Karpas-422 (cell line): ENCODE results near the gene IYD. TPM values are rescaled to one million over a fixed set of nuclear protein-coding genes. Genes with fewer than 3 reads are reported as not detected.

Source experiments
- DNase-seq: peaks from one replicate; pipeline ENCODE4 v3.0.0-alpha.2; 2015
- H2AFZ ChIP-seq: fragments of 200-600 bp; sonication (generic); 2 replicates; pipeline ENCODE4 v1.6.1; 2014; ENCODE audit warnings: antibody characterized with exemption, low read length, mixed read lengths
- H3K27ac ChIP-seq: fragments of 200-600 bp; sonication (generic); 2 replicates; pipeline ENCODE4 v1.5.1; 2014; ENCODE audit warnings: mild to moderate bottlenecking, low read length, moderate library complexity
- H3K27me3 ChIP-seq: fragments of 200-600 bp; sonication (generic); 2 replicates; pipeline ENCODE4 v1.6.1; 2014; ENCODE audit warnings: low read length, mixed read lengths
- H3K36me3 ChIP-seq: fragments of 200-600 bp; sonication (generic); 2 replicates; pipeline ENCODE4 v1.6.1; 2014; ENCODE audit warnings: low read length, mixed read lengths; ENCODE audit not compliant: insufficient read depth
- H3K4me1 ChIP-seq: fragments of 200-600 bp; sonication (generic); 2 replicates; pipeline ENCODE4 v1.6.1; 2014; ENCODE audit warnings: mild to moderate bottlenecking, low read length, mixed read lengths
- H3K4me2 ChIP-seq: fragments of 200-600 bp; sonication (generic); 2 replicates; pipeline ENCODE4 v1.6.1; 2014; ENCODE audit warnings: low read length, low read depth, mild to moderate bottlenecking; ENCODE audit not compliant: poor library complexity, severe bottlenecking
- H3K4me3 ChIP-seq: fragments of 200-600 bp; sonication (generic); 2 replicates; pipeline ENCODE4 v1.5.1; 2014; ENCODE audit warnings: mild to moderate bottlenecking, antibody characterized with exemption, low read length, mixed read lengths
- H3K79me2 ChIP-seq: fragments of 200-600 bp; sonication (generic); 2 replicates; pipeline ENCODE4 v1.6.1; 2014; ENCODE audit warnings: mild to moderate bottlenecking, low read length, mixed read lengths
- H3K9ac ChIP-seq: fragments of 200-600 bp; sonication (generic); 2 replicates; pipeline ENCODE4 v1.6.0; 2014; ENCODE audit warnings: low read length
- H3K9me2 ChIP-seq: fragments of 200-600 bp; sonication (generic), shearing (Covaris generic); replicated peaks from 2 replicates; pipeline ENCODE4 v1.6.0; 2014; ENCODE audit warnings: mild to moderate bottlenecking, low read length, moderate library complexity; ENCODE audit not compliant: insufficient read depth
- H3K9me3 ChIP-seq: fragments of 300-700, 200-600 bp; sonication (generic); 2 replicates; pipeline ENCODE4 v1.6.1; 2014; ENCODE audit warnings: low read length, mixed read lengths
- H4K20me1 ChIP-seq: fragments of 200-600 bp; sonication (generic); 2 replicates; pipeline ENCODE4 v1.6.1; 2014; ENCODE audit warnings: mild to moderate bottlenecking, antibody characterized with exemption, low read length, low read depth; ENCODE audit not compliant: insufficient read depth
- total RNA-seq: library from RNA; depleted of rRNA; stranded (reverse); fragments of >200 nt; shearing (Covaris generic); gene quantifications from 2 replicates; pipeline ENCODE4 v1.2.3, GENCODE V29; 2014; ENCODE audit warnings: low replicate concordance

Gene IYD
- total RNA-seq, 1 experiment from 2014 or later: not detected

GRCh38 chr6:150394053-150394898 lies 25.5 kb downstream of the IYD start:
- Histone ChIP-seq H3K4me1 (peaks cover 6% of the 10 kb centered on the region; the same call in 1 of the 2 replicates), H3K4me2 (no peak overlapping the region), H3K4me3 (no peak overlapping the region), H3K27ac (no peak overlapping the region), H4K20me1 (no peaks in the 10 kb centered on the region), H3K9me3 (no peaks in the 10 kb centered on the region), H3K79me2 (no peaks in the 10 kb centered on the region), H3K36me3 (no peaks in the 10 kb centered on the region), H3K9ac (no peak overlapping the region), H2AFZ (no peak overlapping the region), H3K27me3 (no peaks in the 10 kb centered on the region), H3K9me2 (no peaks in the 10 kb centered on the region)
- no peak for DNase-seq

GRCh38 chr6:150394899-150395295 lies 26.1 kb downstream of the IYD start:
- DNase-seq: no peak

GRCh38 chr6:150395388-150396009 lies 26.7 kb downstream of the IYD start:
- H2AFZ ChIP-seq: no peak overlapping the region
- H3K4me1 ChIP-seq: peaks cover 6% of the 10 kb centered on the region; the same call in 1 of the 2 replicates
- H3K4me3 ChIP-seq: no peak overlapping the region

More at GRCh38 chr6:150394899-150395295, 26.1 kb downstream of the IYD start:
- H2AFZ ChIP-seq: no peak overlapping the region
- H3K4me1 ChIP-seq: peaks cover 6% of the 10 kb centered on the region; the same call in 1 of the 2 replicates
- no peaks in the 10 kb centered on the region for H3K79me2 ChIP-seq
- no peaks in the 10 kb centered on the region for H3K36me3 ChIP-seq
- H3K9me2 ChIP-seq: no peaks in the 10 kb centered on the region
- H3K9ac ChIP-seq: no peak overlapping the region
- no peak overlapping the region for H3K4me2 ChIP-seq
- no peaks in the 10 kb centered on the region for H4K20me1 ChIP-seq
- no peak overlapping the region for H3K4me3 ChIP-seq
- H3K9me3 ChIP-seq: no peaks in the 10 kb centered on the region
- no peak overlapping the region for H3K27ac ChIP-seq
- no peaks in the 10 kb centered on the region for H3K27me3 ChIP-seq

GRCh38 chr6:150403458-150404246 lies 34.8 kb downstream of the IYD start:
- 0 out of 2 replicates have a peak, but pooled peaks cover 2% of the 10 kb centered on the region for H3K9me3 ChIP-seq
- H2AFZ ChIP-seq: no peak overlapping the region
- no peak overlapping the region for H3K4me2 ChIP-seq
- peaks cover 6% of the 10 kb centered on the region; the same call in 1 of the 2 replicates for H3K27me3 ChIP-seq
- H3K27ac ChIP-seq: no peak overlapping the region
- H3K4me3 ChIP-seq: no peak overlapping the region
- DNase-seq: no peak
- no peaks in the 10 kb centered on the region for H4K20me1 ChIP-seq
- H3K4me1 ChIP-seq: no peaks in the 10 kb centered on the region
- no peaks in the 10 kb centered on the region for H3K79me2 ChIP-seq
- H3K36me3 ChIP-seq: no peaks in the 10 kb centered on the region
- no peak overlapping the region for H3K9ac ChIP-seq
- no peaks in the 10 kb centered on the region for H3K9me2 ChIP-seq

More at GRCh38 chr6:150395388-150396009, 26.7 kb downstream of the IYD start:
- peak; percentile 91 for DNase-seq
- Histone ChIP-seq H3K27ac (no peak overlapping the region), H3K79me2 (no peaks in the 10 kb centered on the region), H3K36me3 (no peaks in the 10 kb centered on the region), H3K9me3 (no peaks in the 10 kb centered on the region), H3K27me3 (no peaks in the 10 kb centered on the region), H3K9ac (no peak overlapping the region), H3K9me2 (no peaks in the 10 kb centered on the region), H4K20me1 (no peaks in the 10 kb centered on the region), H3K4me2 (peak overlapping the region; percentile 21)

- no peak overlapping the region for H3K27ac ChIP-seq
- no peak overlapping the region for H3K4me2 ChIP-seq
- no peaks in the 10 kb centered on the region for H4K20me1 ChIP-seq
- no peaks in the 10 kb centered on the region for H3K9me2 ChIP-seq
- no peak overlapping the region for H3K4me3 ChIP-seq
- 0 out of 2 replicates have a peak, but pooled peaks cover 2% of the 10 kb centered on the region for H3K9me3 ChIP-seq
- no peak overlapping the region for H3K9ac ChIP-seq
- no peaks in the 10 kb centered on the region for H3K79me2 ChIP-seq
- peak; percentile 45 for DNase-seq
- H3K27me3 ChIP-seq: peaks cover 6% of the 10 kb centered on the region; the same call in 1 of the 2 replicates
- peaks cover 30% of the 10 kb centered on the region for H3K4me1 ChIP-seq
- H2AFZ ChIP-seq: no peak overlapping the region
- no peaks in the 10 kb centered on the region for H3K36me3 ChIP-seq
These were observed 38.1 kb downstream of the IYD start for GRCh38 chr6:150406948-150407347.

GRCh38 chr6:150408842-150409241 lies 40.0 kb downstream of the IYD start:
- Histone ChIP-seq H3K36me3 (no peaks in the 10 kb centered on the region), H3K9me2 (no peaks in the 10 kb centered on the region), H3K27me3 (peaks cover 6% of the 10 kb centered on the region; the same call in 1 of the 2 replicates), H3K4me3 (no peak overlapping the region), H3K79me2 (no peaks in the 10 kb centered on the region), H3K9me3 (0 out of 2 replicates have a peak, but pooled peaks cover 2% of the 10 kb centered on the region), H4K20me1 (no peaks in the 10 kb centered on the region), H3K27ac (no peak overlapping the region), H2AFZ (no peak overlapping the region), H3K4me1 (peaks cover 43% of the 10 kb centered on the region), H3K4me2 (peak overlapping the region; percentile 58), H3K9ac (no peak overlapping the region)
- no peak for DNase-seq

- H3K79me2 ChIP-seq: no peaks in the 10 kb centered on the region
- peaks cover 43% of the 10 kb centered on the region for H3K4me1 ChIP-seq
- peaks cover 6% of the 10 kb centered on the region; the same call in 1 of the 2 replicates for H3K27me3 ChIP-seq
- peak; percentile 91 for DNase-seq
- no peak overlapping the region for H3K9ac ChIP-seq
- H3K4me3 ChIP-seq: peak overlapping the region; percentile 40; the same call in 1 of the 2 replicates
- no peak overlapping the region for H2AFZ ChIP-seq
- no peak overlapping the region for H3K27ac ChIP-seq
- H3K4me2 ChIP-seq: peak overlapping the region; percentile 58
- no peaks in the 10 kb centered on the region for H3K36me3 ChIP-seq
- 0 out of 2 replicates have a peak, but pooled peaks cover 2% of the 10 kb centered on the region for H3K9me3 ChIP-seq
- no peaks in the 10 kb centered on the region for H3K9me2 ChIP-seq
- no peaks in the 10 kb centered on the region for H4K20me1 ChIP-seq
These were observed 40.8 kb downstream of the IYD start for GRCh38 chr6:150409576-150410066.
